PC-9 (cell line): Measurements from ENCODE around the gene LIF.

Source experiments
- EZH2 ChIP-seq: fragments of 200-600 bp; sonication (generic); IDR thresholded peaks from 2 replicates; pipeline ENCODE4 v1.8.0; 2017; ENCODE audit warnings: antibody characterized with exemption, low read depth
- TF ChIP-seq, protein P1 (sequence below): fragments of 200-600 bp; sonication (generic); conservative IDR thresholded peaks from 2 replicates; pipeline ENCODE4 v1.6.1; 2017; ENCODE audit warnings: mixed run types, antibody characterized with exemption, mild to moderate bottlenecking, moderate library complexity

DNA sequence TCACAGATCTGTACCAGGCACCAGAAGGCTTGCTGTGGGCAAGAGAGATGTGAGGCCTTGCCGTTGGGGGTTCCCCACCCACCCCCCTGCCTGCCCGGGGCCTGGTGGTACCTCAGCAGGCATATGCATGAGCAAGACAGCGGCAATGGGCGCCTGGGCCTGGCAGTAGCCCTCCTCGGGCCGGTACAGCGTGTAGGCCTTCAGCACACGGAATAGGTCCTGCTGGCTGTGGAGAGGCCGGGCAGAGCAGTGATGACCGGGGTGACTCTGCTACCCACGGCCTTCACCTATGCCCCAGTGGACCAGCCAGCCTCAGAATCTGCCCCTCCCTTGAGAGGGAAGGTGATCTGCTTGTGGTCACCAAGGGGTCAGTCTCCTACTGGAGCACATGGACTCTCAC lies 48.3 kb upstream of the LIF start:
- TF ChIP-seq, protein P1, sequence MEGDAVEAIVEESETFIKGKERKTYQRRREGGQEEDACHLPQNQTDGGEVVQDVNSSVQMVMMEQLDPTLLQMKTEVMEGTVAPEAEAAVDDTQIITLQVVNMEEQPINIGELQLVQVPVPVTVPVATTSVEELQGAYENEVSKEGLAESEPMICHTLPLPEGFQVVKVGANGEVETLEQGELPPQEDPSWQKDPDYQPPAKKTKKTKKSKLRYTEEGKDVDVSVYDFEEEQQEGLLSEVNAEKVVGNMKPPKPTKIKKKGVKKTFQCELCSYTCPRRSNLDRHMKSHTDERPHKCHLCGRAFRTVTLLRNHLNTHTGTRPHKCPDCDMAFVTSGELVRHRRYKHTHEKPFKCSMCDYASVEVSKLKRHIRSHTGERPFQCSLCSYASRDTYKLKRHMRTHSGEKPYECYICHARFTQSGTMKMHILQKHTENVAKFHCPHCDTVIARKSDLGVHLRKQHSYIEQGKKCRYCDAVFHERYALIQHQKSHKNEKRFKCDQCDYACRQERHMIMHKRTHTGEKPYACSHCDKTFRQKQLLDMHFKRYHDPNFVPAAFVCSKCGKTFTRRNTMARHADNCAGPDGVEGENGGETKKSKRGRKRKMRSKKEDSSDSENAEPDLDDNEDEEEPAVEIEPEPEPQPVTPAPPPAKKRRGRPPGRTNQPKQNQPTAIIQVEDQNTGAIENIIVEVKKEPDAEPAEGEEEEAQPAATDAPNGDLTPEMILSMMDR: no peak
- no peak for TF ChIP-seq EZH2
